Body of pancreas (tissue), 4 donors: Measurements from ENCODE around the gene CPSF3. TPM values are rescaled to one million over a fixed set of nuclear protein-coding genes. Genes with fewer than 3 reads are reported as not detected.
A peak's percentile ranks its signal among the peaks of the same experiment; 100 is the strongest.

Source experiments
- ATAC-seq: fragments of 150-250 bp; one replicate; pipeline ENCODE4 v1.9.1; 2016
- DNase-seq, 4 donors: peaks; one replicate each; pipeline ENCODE4 v3.0.0-alpha.2; 2019
- H3K27ac ChIP-seq, 4 donors: fragments of 200-600 bp; sonication (generic); 1 replicate in 3 of 4; 2 replicates in 1 of 4; pipeline versions ENCODE4 v1.5.1 to v1.6.1; 2016 to 2019; ENCODE audit warnings: mild to moderate bottlenecking in 1 of 4, mixed read lengths in 1 of 4, moderate library complexity in 1 of 4
- H3K27me3 ChIP-seq, 2 donors: fragments of 200-600 bp; sonication (generic); one replicate each; pipeline ENCODE4 v1.6.0; 2016; ENCODE audit warnings: mild to moderate bottlenecking in 1 of 2
- H3K36me3 ChIP-seq, 2 donors: fragments of 200-600 bp; sonication (generic); replicated peaks in 1 of 2; 2 replicates each; pipeline ENCODE4 v1.5.1; 2016; ENCODE audit warnings: low read depth in 2 of 2; ENCODE audit not compliant: insufficient read depth in 1 of 2
- H3K4me1 ChIP-seq: fragments of 200-600 bp; sonication (generic); one replicate; pipeline ENCODE4 v1.6.0; 2016
- H3K4me3 ChIP-seq, 2 donors: fragments of 200-600 bp; sonication (generic); 1 replicate in 1 of 2; 2 replicates in 1 of 2; pipeline ENCODE4 v1.5.1; 2016 to 2019
- H3K9me3 ChIP-seq, 3 donors: fragments of 200-600 bp; sonication (generic); 1 replicate in 2 of 3; 2 replicates in 1 of 3; pipeline ENCODE4 v1.5.1; 2016
- CTCF ChIP-seq, 7 experiments: fragments of 450-650 bp in 4 of 7; fragments of 200-600 bp in 3 of 7; sonication (generic) in 3 of 7; IDR thresholded peaks; one replicate each; pipeline ENCODE4 v1.5.1; 2016 to 2019; ENCODE audit warnings: antibody characterized with exemption in 7 of 7
- POLR2A ChIP-seq, 3 donors: fragments of 450-650 bp; IDR thresholded peaks; one replicate each; pipeline ENCODE4 v1.6.1; 2016; ENCODE audit warnings: antibody characterized with exemption in 3 of 3, mild to moderate bottlenecking in 2 of 3
- WGBS, 2 donors: methylation state at CpG; one replicate each; pipeline ENCODE4 v1.1.5; 2017; 5-methylcytosine and 5-hydroxymethylcytosine counted together
- intact Hi-C: fragments of 100-400 bp; cut with DNase I; formaldehyde crosslinking; loops from one replicate; pipeline ENCODE4 v1.15.1; 2023
- total RNA-seq, 2 donors: library from RNA; depleted of rRNA; stranded (reverse); fragments of >200 nt; gene quantifications; one replicate each; pipeline ENCODE4 v1.1.0, GENCODE V29; 2016

The CPSF3 gene
- total RNA-seq, 2 donors from 2014 or later, result 11.2 to 84.0 TPM

GRCh38 chr2:9417725-9418124 is 5.7 kb upstream of the CPSF3 start:
- no peak for ATAC-seq
- TF ChIP-seq POLR2A (IDR thresholded peaks at IDR 0.05), result no peak
- no peak for TF ChIP-seq CTCF (IDR thresholded peaks at IDR 0.05)
- WGBS, 2 donors, result 79 to 80% methylated on average over 3 of the region's 3 CpGs
- Histone ChIP-seq H3K36me3 (no peaks in the 10 kb centered on the region), H3K9me3 (no peaks in the 10 kb centered on the region), H3K27me3 (no peaks in the 10 kb centered on the region), H3K4me1 (peaks cover 10% of the 10 kb centered on the region), H3K4me3 (no peak overlapping the region), H3K27ac (no peak overlapping the region)
- no peak for DNase-seq
- intact Hi-C loops, result no loop called here

GRCh38 chr2:9418746-9419145 is 4.7 kb upstream of the CPSF3 start:
- WGBS, 2 donors, result 92 to 96% methylated on average over 4 of the region's 4 CpGs
- H3K4me3 ChIP-seq, result no peak overlapping the region

GRCh38 chr2:9419541-9419940 is 3.9 kb upstream of the CPSF3 start:
- H3K4me1 ChIP-seq, result peaks cover 14% of the 10 kb centered on the region
- no peak overlapping the region for H3K27ac ChIP-seq
- no peak for TF ChIP-seq CTCF (IDR thresholded peaks at IDR 0.05)
- TF ChIP-seq POLR2A (IDR thresholded peaks at IDR 0.05), result no peak
- no peaks in the 10 kb centered on the region for H3K36me3 ChIP-seq
- H3K4me3 ChIP-seq, result no peak overlapping the region
- 81% methylated on average over 3 of the region's 3 CpGs for WGBS, 2 donors
- intact Hi-C loops, result no loop called here
- no peak for ATAC-seq
- no peaks in the 10 kb centered on the region for H3K9me3 ChIP-seq
- H3K27me3 ChIP-seq, result no peaks in the 10 kb centered on the region
- no peak for DNase-seq

More at GRCh38 chr2:9418746-9419145, 4.7 kb upstream of the CPSF3 start:
- no peak overlapping the region for H3K27ac ChIP-seq
- no peak for ATAC-seq
- TF ChIP-seq CTCF (IDR thresholded peaks at IDR 0.05), result no peak
- no peaks in the 10 kb centered on the region for H3K9me3 ChIP-seq
- DNase-seq, result no peak
- no peaks in the 10 kb centered on the region for H3K27me3 ChIP-seq
- no peaks in the 10 kb centered on the region for H3K36me3 ChIP-seq
- peaks cover 10% of the 10 kb centered on the region for H3K4me1 ChIP-seq
- intact Hi-C loops, result no loop called here

GRCh38 chr2:9420495-9420894 is 3.0 kb upstream of the CPSF3 start:
- Histone ChIP-seq H3K27ac (no peak overlapping the region), H3K36me3 (no peaks in the 10 kb centered on the region), H3K4me3 (no peak overlapping the region), H3K9me3 (no peaks in the 10 kb centered on the region), H3K27me3 (no peaks in the 10 kb centered on the region), H3K4me1 (peaks cover 19% of the 10 kb centered on the region)
- ATAC-seq (no peak), DNase-seq (no peak)
- TF ChIP-seq POLR2A (IDR thresholded peaks at IDR 0.05), result no peak
- no peak for TF ChIP-seq CTCF (IDR thresholded peaks at IDR 0.05)
- intact Hi-C loops, result loop anchor here (5.0 kb wide), 1 partner anchor 278 kb away; no protein-coding TSS in a partner anchor
- 87 to 88% methylated on average over 10 of the region's 10 CpGs for WGBS, 2 donors

- intact Hi-C loops, result loop anchor here (5.0 kb wide), 1 partner anchor 280 kb away; no protein-coding TSS in a partner anchor
- ATAC-seq, result peak; percentile 7
These were observed 944 bp upstream of the CPSF3 start for GRCh38 chr2:9422321-9423099.

More at GRCh38 chr2:9422321-9423099, 944 bp upstream of the CPSF3 start:
- Histone ChIP-seq H3K27ac (peak overlapping the region; percentile 68 to 87 (median 82)), H3K27me3 (no peaks in the 10 kb centered on the region), H3K36me3 (no peaks in the 10 kb centered on the region), H3K9me3 (no peaks in the 10 kb centered on the region), H3K4me1 (peaks cover 19% of the 10 kb centered on the region), H3K4me3 (peak overlapping the region; percentile 85 to 93)
- no peak for TF ChIP-seq POLR2A (IDR thresholded peaks at IDR 0.05)
- no peak for TF ChIP-seq CTCF (IDR thresholded peaks at IDR 0.05)
- peak; percentile 31 to 53 (median 34) for DNase-seq
- WGBS, 2 donors, result 3 to 4% methylated on average over 21 to 42 of the region's 42 CpGs
